Measurements from ENCODE around the gene SPRED2.

Gene SPRED2

GRCh38 chr2:65366595-65367125 is 65.7 kb downstream of the SPRED2 start:
- DNase-seq (ENCODE audit: low read depth, low spot score) = no peak

GRCh38 chr2:65364986-65365733 is 67.2 kb downstream of the SPRED2 start:
- DNase-seq (ENCODE audit: low read depth, low spot score) = no peak

GRCh38 chr2:65363879-65364666 is 68.3 kb downstream of the SPRED2 start:
- DNase-seq (ENCODE audit: low read depth, low spot score) = no peak

- DNase-seq (ENCODE audit: low read depth, low spot score) = no peak
These were observed 70.8 kb downstream of the SPRED2 start for GRCh38 chr2:65361623-65362022.

- no peak for DNase-seq (ENCODE audit: low read depth, low spot score)
These were observed 72.0 kb downstream of the SPRED2 start for GRCh38 chr2:65360441-65360840.

- DNase-seq (ENCODE audit: low read depth, low spot score) = no peak
These were observed 73.6 kb downstream of the SPRED2 start for GRCh38 chr2:65358678-65359400.

- no peak for DNase-seq (ENCODE audit: low read depth, low spot score)
These were observed 74.5 kb downstream of the SPRED2 start for GRCh38 chr2:65357959-65358294.

- no peak for DNase-seq (ENCODE audit: low read depth, low spot score)
These were observed 75.1 kb downstream of the SPRED2 start for GRCh38 chr2:65357095-65357958.

GRCh38 chr2:65355186-65355831 is 77.1 kb downstream of the SPRED2 start:
- DNase-seq (ENCODE audit: low read depth, low spot score) = no peak

- DNase-seq (ENCODE audit: low read depth, low spot score) = no peak
These were observed 77.6 kb downstream of the SPRED2 start for GRCh38 chr2:65354773-65355172.

GRCh38 chr2:65353927-65354326 is 78.5 kb downstream of the SPRED2 start:
- DNase-seq (ENCODE audit: low read depth, low spot score) = no peak

GRCh38 chr2:65353046-65353445 is 79.4 kb downstream of the SPRED2 start:
- no peak for DNase-seq (ENCODE audit: low read depth, low spot score)

- no peak for DNase-seq (ENCODE audit: low read depth, low spot score)
These were observed 80.3 kb downstream of the SPRED2 start for GRCh38 chr2:65351948-65352595.

GRCh38 chr2:65351234-65351947 is 81.0 kb downstream of the SPRED2 start:
- DNase-seq (ENCODE audit: low read depth, low spot score) = no peak

- no peak for DNase-seq (ENCODE audit: low read depth, low spot score)
These were observed 81.7 kb downstream of the SPRED2 start for GRCh38 chr2:65350651-65351056.

GRCh38 chr2:65349863-65350262 is 82.5 kb downstream of the SPRED2 start:
- no peak for DNase-seq (ENCODE audit: low read depth, low spot score)

- no peak for DNase-seq (ENCODE audit: low read depth, low spot score)
These were observed 84.5 kb downstream of the SPRED2 start for GRCh38 chr2:65347913-65348312.

GRCh38 chr2:65345631-65346030 is 86.8 kb downstream of the SPRED2 start:
- DNase-seq (ENCODE audit: low read depth, low spot score) = no peak

GRCh38 chr2:65344689-65345088 is 87.7 kb downstream of the SPRED2 start:
- no peak for DNase-seq (ENCODE audit: low read depth, low spot score)

- DNase-seq (ENCODE audit: low read depth, low spot score) = no peak
These were observed 88.2 kb downstream of the SPRED2 start for GRCh38 chr2:65344182-65344581.

Measured in activated CD4-positive, CD25-positive, alpha-beta regulatory T cell treated with anti-CD3 and anti-CD28 coated beads, Interleukin-2, amount 50 U/mL, for 16 hours (primary cell).